ENCODE data around the gene STK10. TPM values are rescaled to one million over a fixed set of nuclear protein-coding genes. Genes with fewer than 3 reads are reported as not detected.

Gene STK10
- polyA plus RNA-seq, 1 experiment, result 14.3 TPM

GRCh38 chr5:172074896-172075295 lies 113.1 kb downstream of the STK10 start:
- Histone ChIP-seq H3K27me3 (ENCODE audit: control insufficient read depth, insufficient read depth, low read length) (no peaks in the 10 kb centered on the region), H3K4me3 (ENCODE audit: low read depth, low read length) (no peak overlapping the region), H3K36me3 (ENCODE audit: control insufficient read depth, insufficient read depth, low read length) (peaks cover 2% of the 10 kb centered on the region; the same call in 1 of the 2 replicates)
- CTCF ChIA-PET, result interaction anchor here (0.6 to 1.9 kb wide), 2 partner anchors 11 to 15 kb away, joined by 3 to 6 read pairs; no protein-coding TSS in a partner anchor
- TF ChIP-seq, protein P1, sequence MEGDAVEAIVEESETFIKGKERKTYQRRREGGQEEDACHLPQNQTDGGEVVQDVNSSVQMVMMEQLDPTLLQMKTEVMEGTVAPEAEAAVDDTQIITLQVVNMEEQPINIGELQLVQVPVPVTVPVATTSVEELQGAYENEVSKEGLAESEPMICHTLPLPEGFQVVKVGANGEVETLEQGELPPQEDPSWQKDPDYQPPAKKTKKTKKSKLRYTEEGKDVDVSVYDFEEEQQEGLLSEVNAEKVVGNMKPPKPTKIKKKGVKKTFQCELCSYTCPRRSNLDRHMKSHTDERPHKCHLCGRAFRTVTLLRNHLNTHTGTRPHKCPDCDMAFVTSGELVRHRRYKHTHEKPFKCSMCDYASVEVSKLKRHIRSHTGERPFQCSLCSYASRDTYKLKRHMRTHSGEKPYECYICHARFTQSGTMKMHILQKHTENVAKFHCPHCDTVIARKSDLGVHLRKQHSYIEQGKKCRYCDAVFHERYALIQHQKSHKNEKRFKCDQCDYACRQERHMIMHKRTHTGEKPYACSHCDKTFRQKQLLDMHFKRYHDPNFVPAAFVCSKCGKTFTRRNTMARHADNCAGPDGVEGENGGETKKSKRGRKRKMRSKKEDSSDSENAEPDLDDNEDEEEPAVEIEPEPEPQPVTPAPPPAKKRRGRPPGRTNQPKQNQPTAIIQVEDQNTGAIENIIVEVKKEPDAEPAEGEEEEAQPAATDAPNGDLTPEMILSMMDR (IDR thresholded peaks at IDR 0.05; ENCODE audit: insufficient read depth, low read depth, low read length), result no peak
- no peak for DNase-seq (ENCODE audit: low read depth)
- POLR2A ChIA-PET, result interaction anchor here (0.5 kb wide), 1 partner anchor 12 kb away, joined by 3 read pairs; no protein-coding TSS in a partner anchor

DNA sequence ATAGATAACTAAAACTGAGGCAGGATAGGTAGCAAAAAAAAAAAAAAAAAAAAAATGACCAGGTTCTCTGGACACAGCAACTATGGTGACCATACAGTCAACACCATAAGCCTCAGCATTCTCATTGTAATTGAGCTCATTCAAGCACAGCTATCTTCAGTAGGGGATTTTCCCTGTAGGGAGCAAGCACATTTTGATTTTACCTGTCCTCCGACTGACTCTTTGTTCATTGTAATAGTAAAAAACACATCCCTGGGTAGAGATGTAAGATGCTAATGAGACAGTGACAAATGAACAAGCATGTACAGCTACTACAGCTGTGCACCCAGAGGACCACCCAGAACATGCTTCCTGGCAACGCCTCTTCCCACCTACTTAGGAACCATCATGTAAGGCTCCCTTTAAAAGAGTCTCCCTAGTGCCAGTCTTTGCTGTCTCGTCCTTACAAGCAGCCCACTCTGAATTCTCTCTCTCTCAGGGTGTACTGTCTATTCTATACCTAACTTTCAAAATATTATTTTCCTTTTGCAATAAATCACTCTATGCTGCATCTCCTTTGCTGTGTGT lies 116.6 kb downstream of the STK10 start:
- CTCF ChIA-PET, result interaction anchor here (1.9 to 3.4 kb wide), 2 partner anchors 11 to 117 kb away, joined by 8 to 18 read pairs; partner anchors contain the start of gene STK10
- Histone ChIP-seq H3K36me3 (ENCODE audit: control insufficient read depth, insufficient read depth, low read length) (peaks cover 2% of the 10 kb centered on the region; the same call in 1 of the 2 replicates), H3K4me3 (ENCODE audit: low read depth, low read length) (no peak overlapping the region), H3K27me3 (ENCODE audit: control insufficient read depth, insufficient read depth, low read length) (no peaks in the 10 kb centered on the region)
- POLR2A ChIA-PET, result no interaction called here
- TF ChIP-seq, protein P1 (IDR thresholded peaks at IDR 0.05; ENCODE audit: insufficient read depth, low read depth, low read length), result no peak
- no peak for DNase-seq (ENCODE audit: low read depth)

DNA sequence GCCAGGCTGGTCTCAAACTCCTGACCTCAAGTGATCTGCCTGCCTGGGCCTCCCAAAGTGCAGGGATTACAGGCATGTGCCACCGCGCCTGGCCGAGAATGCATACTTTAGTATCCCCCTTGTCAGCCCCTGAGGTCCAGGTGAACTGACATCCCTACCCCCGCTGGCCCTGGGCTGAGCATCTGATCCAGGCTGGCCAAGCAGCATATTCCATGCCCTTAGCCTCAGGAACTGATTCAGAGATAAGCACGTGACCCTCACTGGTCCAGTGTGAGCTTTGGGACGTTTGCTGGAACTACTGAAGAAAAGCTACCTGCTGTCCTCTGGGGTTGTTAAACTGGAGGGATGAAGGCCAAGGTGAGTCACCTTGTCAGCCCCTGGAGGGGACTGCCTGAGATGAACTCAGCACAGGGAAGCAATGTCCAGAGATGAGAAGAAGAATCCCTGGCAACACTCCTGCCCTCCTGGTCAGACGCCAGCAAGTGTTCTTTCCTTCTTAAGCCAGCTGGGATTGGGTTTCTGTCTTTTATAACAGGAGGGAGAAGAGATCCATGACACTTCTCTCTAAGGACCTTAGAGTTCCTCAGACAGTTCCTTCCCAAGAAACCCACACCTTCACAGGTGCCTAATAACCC lies 122.5 kb downstream of the STK10 start:
- H3K36me3 ChIP-seq (ENCODE audit: control insufficient read depth, insufficient read depth, low read length), result peaks cover 10% of the 10 kb centered on the region
- H3K4me3 ChIP-seq (ENCODE audit: low read depth, low read length), result no peak overlapping the region
- DNase-seq (ENCODE audit: low read depth), result no peak
- H3K27me3 ChIP-seq (ENCODE audit: control insufficient read depth, insufficient read depth, low read length), result no peaks in the 10 kb centered on the region
- ChIA-PET POLR2A (no interaction called here), CTCF (interaction anchor here (0.6 to 1.6 kb wide), 2 partner anchors 154 to 1202 kb away, joined by 3 to 4 read pairs; no protein-coding TSS in a partner anchor)
- TF ChIP-seq, protein P1 (IDR thresholded peaks at IDR 0.05; ENCODE audit: insufficient read depth, low read depth, low read length), result no peak

DNA sequence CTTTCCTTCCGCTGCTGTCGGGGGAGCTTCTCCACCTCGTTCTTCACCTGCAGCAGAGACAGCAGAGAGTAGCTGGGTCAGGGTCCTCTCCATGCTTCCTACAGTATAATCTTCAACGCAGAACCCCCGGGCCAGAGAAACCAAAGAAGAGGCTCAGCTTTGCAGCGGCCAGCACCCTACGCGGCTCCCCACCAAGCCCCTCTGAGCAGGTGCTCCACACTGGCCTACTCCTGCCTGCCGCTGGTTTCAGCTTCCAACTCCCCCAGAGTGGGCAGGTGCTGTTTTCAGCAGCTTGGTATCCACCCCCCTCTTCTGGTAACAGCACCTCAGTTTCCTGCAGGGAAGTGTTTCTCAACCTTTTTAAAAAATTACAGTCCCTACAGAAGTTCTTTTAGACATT lies 123.3 kb downstream of the STK10 start:
- Histone ChIP-seq H3K36me3 (ENCODE audit: control insufficient read depth, insufficient read depth, low read length) (peaks cover 12% of the 10 kb centered on the region), H3K4me3 (ENCODE audit: low read depth, low read length) (no peak overlapping the region), H3K27me3 (ENCODE audit: control insufficient read depth, insufficient read depth, low read length) (no peaks in the 10 kb centered on the region)
- DNase-seq (ENCODE audit: low read depth), result no peak
- CTCF ChIA-PET, result interaction anchor here (0.9 kb wide), 1 partner anchor 124 kb away, joined by 3 read pairs; the partner anchor contains the start of gene STK10
- POLR2A ChIA-PET, result no interaction called here
- TF ChIP-seq, protein P1 (IDR thresholded peaks at IDR 0.05; ENCODE audit: insufficient read depth, low read depth, low read length), result no peak

GRCh38 chr5:172064358-172064757 lies 123.7 kb downstream of the STK10 start:
- Histone ChIP-seq H3K27me3 (ENCODE audit: control insufficient read depth, insufficient read depth, low read length) (no peaks in the 10 kb centered on the region), H3K4me3 (ENCODE audit: low read depth, low read length) (no peak overlapping the region), H3K36me3 (ENCODE audit: control insufficient read depth, insufficient read depth, low read length) (peaks cover 12% of the 10 kb centered on the region)
- TF ChIP-seq, protein P1 (IDR thresholded peaks at IDR 0.05; ENCODE audit: insufficient read depth, low read depth, low read length), result no peak
- no peak for DNase-seq (ENCODE audit: low read depth)
- ChIA-PET CTCF (interaction anchor here (0.9 to 1.2 kb wide), 2 partner anchors 23 to 124 kb away, joined by 3 read pairs; partner anchors contain the start of gene STK10), POLR2A (no interaction called here)

Data from BJ (cell line).